HG02840 (cell line): Measurements from ENCODE around the gene CRYL1.

Experiments used
- ATAC-seq: cut with Tn5 transposase; IDR thresholded peaks from one replicate; pipeline ENCODE4 v1.9.1; 2021; ENCODE audit warnings: mild to moderate bottlenecking, moderate library complexity, moderate number of reproducible peaks; ENCODE audit not compliant: unreplicated experiment, low FRiP score

Gene CRYL1, protein sequence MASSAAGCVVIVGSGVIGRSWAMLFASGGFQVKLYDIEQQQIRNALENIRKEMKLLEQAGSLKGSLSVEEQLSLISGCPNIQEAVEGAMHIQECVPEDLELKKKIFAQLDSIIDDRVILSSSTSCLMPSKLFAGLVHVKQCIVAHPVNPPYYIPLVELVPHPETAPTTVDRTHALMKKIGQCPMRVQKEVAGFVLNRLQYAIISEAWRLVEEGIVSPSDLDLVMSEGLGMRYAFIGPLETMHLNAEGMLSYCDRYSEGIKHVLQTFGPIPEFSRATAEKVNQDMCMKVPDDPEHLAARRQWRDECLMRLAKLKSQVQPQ

DNA sequence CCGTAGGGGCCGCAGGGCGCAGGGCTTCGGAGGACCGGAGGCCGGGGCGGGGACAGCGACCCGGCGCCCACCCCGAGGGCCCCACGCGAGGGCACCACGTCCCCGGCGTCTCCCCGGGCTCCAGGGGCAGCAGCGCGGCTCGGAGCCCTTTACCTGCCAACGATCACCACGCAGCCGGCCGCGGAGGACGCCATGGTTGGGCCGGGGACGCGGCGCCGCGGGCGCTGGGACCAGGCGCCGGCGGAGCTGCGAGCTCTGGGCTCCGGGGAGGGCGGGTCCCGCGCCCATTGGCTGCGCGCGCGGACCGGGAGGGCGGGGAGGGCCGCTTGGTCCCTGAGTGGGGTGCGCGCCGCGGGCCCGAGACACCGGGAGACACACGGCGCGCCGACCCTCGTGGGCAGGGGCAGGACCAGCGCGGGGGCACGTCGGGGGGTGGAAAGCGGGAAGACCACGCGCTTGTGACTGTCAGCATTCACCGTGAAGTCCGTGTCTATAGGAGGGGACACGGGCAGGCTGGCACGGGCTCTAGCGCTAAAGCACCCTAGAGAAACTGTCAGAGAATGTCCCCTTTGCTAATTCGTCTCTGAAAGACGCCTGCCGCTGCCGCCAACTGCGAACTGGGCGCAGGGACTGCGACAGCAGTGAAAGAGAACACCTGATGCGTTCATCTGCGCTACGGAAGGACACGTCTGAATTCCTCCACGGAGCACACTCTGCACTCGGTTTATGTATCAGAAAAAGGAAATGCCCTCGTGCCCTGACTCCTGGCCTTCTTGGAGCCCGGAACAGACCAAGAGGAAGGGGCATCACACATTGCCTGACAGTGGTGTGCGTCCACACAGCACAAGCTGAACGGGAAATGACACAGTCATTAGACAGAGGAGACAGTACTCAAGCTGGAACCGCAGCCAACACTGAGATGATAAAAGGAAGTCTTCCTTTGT, at the start of gene CRYL1:
Gene CRYL1 (minus strand): TSS at position 257 of the 944 bp plus-strand sequence. CDS start 63 bp downstream, at position 194.
- ATAC-seq, result peak; percentile 77

DNA sequence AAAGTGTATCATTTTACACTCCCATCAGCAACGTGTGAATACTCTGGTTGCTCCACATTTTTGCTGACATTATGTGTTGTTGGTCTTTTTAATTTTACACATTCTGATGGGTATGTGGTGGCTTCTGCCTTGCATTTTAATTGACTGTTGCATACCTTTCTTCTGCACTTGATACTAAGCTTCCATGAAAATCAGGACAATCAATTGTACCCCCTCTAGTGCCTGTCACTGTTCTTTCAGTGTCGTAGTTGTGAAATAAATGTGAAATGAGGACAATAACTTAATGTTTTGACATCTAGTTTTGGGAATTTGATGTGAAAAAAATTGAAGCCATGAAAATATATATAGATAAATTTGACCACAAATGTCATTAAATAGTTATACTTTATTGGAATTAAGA, 48.0 kb upstream of the CRYL1 start:
- no peak for ATAC-seq

- no peak for ATAC-seq
Measured at GRCh38 chr13:20573186-20573585, 47.5 kb upstream of the CRYL1 start.

GRCh38 chr13:20571676-20572075, 46.0 kb upstream of the CRYL1 start:
- no peak for ATAC-seq

DNA sequence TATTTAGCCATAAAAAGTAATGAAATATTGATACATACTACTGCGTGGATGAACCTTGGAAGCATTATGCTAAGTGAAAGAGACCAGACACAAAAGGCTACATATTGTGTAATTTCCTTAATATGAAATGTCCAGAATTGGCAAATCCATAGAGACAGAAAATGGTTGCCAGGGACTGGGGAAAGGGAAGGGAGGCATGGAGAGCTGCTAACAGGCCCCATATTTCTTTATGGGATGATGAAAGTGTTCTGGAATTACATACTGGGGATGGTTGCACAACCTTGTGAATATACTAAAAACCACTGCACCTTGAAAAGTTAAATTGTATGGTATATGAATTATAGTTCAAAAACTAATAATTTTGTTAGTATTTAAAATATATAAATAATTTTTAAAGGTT, 44.9 kb upstream of the CRYL1 start:
- ATAC-seq, result no peak

DNA sequence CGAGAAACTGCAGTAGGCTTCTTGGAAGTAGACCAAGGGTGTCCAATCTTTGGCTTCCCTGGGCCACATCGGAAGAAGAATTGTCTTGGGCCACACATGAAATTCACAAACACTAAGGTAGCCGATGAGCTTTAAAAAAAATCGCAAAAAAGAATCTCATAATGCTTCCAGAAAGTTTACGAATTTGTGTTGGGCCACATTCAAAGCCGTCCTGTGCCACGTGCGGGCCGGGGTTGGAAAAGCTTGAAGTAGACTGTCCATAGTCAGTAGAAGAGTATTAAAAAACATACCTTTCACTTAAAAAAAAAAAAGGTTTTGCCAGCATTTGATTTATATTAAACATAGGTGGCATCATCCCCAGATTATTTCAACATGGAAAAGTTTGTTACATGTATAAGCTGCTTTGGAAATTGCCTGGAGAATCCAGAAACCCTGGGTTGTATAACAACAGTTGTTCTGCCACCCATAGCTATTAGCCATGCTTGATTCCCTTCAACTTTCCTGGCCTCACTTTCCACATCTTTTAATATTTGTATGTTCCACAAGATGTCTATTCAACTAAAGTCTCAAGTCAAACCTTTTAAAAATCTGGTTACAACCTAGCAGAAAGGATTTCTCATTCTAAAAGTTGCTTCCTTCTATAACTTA, 42.3 kb upstream of the CRYL1 start:
- ATAC-seq, result no peak

GRCh38 chr13:20566898-20567874, 41.5 kb upstream of the CRYL1 start, which contains the start of gene IFT88:
TSS of gene IFT88 (plus strand) at chr13:20567157. CDS start at chr13:20574386, 7,229 bp downstream.
- ATAC-seq, result peak; percentile 82

- ATAC-seq, result peak; percentile 35
Measured at GRCh38 chr13:20566468-20566897, 40.8 kb upstream of the CRYL1 start.

GRCh38 chr13:20565115-20565736, 39.6 kb upstream of the CRYL1 start:
- no peak for ATAC-seq

DNA sequence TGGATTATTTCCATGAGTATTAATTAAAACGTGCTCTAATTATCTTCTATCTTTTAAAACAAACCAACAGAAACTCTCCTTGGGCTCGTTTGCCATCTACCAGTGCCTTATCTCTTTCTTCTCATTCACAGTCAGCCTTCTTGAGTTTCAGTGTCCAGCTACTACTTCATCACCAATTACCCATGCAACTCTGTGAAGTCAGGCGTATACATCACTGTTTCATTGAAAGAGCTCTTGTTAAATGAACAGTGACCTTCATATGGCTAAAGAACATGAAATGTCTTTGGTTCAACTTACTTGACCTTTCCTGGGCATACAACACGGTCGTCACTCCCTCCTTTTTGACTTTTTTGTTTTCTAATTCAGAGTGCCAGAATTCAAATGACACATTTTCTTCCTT, 36.1 kb upstream of the CRYL1 start:
- ATAC-seq, result no peak

- ATAC-seq, result no peak
Measured at GRCh38 chr13:20559659-20560356, 34.2 kb upstream of the CRYL1 start.

GRCh38 chr13:20558982-20559381, 33.3 kb upstream of the CRYL1 start:
- no peak for ATAC-seq

DNA sequence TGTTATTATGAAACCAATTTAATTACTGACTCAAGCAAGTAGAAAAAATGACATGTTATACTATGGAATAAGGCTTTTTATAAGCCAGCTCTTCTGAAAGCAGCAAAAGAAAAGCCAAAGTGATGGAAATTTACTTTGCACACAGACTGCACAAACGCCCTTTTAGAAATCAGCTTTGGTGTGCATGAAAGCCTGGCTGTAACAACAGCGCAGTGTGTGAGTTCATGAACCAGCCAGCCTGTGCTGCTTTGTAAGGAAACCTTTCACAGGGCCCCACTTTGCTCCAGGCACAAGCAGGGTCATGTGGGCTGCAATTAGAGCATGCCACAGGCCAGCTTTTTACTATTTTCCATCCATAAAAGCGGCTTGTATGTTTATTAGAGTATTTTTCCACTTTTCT, 27.7 kb upstream of the CRYL1 start:
- ATAC-seq, result no peak

DNA sequence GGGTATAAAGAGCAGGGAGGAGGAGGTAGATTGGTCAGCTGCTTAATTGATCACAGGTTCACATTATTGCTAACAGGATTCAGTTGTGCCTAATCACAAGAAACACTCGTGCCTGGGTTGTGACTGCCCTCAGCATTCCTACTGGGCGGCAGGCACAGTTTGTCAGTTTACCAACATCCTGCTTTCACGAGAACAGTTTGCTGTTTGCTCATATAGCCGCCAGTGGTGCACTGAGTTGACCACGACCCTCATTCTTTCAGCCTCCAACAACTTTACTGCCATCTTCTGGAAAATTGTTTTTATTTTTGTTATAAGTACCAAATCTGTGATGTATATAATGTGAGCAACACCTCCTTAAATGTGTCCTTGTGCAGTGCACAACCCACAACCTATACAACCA, 25.1 kb upstream of the CRYL1 start:
- ATAC-seq, result no peak

GRCh38 chr13:20547479-20547908, 21.8 kb upstream of the CRYL1 start:
- ATAC-seq, result no peak

DNA sequence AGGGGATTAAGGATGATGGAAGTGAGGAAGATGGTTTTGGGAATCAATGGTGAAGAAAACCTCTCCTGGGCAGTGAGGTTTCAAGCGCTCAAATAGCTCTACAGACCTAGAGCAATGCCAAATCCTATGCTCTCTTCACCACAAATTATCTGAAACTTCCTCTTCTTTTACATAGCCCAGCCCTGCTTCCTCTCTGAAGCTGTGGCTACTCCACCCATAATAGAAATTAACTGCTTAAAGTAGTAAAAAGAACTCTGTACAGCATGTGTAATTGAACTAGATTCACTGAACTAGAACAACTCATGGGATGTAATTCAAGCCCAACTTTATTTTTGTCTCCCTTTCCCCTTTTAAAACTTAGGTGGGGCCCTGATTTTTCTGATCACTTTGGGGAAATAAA, 20.9 kb upstream of the CRYL1 start:
- no peak for ATAC-seq

DNA sequence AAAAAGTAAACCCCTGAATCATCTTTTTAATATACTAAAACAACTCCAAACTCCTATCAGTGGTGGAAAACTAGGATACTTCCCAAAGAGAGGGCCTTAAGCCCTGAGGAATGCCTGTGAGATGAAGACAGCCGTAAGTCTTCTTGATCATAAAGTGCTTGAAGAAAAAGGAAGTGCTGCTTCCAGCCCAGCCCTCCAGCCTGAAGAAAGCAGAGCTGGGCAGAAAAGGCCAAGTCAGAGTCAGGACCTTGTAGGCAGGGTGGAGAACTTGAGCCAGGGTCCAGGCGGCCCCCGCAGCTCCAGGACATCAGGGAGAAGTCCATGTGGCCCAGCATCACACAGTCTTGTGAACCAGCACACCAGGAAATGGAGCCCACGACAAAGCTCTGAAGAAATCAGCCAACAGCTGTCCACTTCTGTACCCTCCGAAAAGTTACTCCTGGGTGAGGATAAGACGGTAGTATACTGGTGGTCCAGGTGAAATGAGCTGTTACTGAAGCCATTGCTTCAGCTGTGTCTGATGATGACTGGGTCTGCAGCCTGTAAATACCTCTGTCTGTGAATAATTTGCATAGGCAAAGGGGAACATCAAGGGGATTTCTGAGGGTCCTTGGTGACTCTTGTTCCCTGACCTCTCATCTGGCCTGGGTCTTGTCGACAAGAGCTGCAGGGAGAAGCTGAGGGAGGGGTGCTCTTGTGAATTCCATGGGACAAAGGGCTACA, 18.7 kb upstream of the CRYL1 start:
- no peak for ATAC-seq

DNA sequence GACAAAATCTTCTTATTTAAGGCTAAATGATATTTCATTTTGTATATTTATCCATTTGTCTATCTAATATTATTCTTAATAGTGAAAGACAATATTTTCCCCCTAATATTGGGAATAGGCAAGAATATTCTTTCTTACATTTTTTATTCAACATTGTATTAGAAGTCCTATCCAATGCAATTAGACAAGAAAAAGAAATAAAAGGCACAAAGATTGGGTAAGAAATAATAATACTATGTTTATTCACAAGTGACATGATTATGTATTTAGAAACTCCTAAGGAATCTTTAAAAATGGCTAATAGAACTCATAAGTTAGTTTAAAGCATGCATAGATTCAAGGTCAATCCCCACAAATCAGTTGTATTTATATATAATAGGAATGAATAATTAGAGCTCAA, 11.3 kb upstream of the CRYL1 start:
- no peak for ATAC-seq
